ENCODE data around the gene FAM114A2.

Gene FAM114A2

DNA sequence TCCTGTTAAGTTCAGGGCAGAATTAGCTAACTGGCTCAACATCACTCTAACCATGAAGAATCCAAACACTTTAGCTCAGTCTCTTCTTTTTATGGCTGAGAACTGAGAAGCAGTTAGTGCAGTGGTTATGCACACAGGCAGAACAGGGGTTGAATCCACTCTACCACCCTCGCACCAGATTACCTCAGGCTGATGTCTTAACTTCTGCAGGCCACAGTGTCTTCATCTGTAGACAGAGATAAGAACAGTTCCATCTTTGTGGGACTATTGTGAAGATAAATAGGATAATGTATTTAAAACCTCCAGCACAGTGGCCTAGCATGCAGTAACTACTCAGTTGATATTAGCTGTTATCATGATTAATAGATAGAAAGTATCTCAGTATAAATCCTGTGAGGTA, 54.8 kb downstream of the FAM114A2 start:
- no peak for DNase-seq (ENCODE audit: low spot score)

- DNase-seq (ENCODE audit: low spot score): no peak
Observed at GRCh38 chr5:153981905-153982605, 56.7 kb downstream of the FAM114A2 start.

DNA sequence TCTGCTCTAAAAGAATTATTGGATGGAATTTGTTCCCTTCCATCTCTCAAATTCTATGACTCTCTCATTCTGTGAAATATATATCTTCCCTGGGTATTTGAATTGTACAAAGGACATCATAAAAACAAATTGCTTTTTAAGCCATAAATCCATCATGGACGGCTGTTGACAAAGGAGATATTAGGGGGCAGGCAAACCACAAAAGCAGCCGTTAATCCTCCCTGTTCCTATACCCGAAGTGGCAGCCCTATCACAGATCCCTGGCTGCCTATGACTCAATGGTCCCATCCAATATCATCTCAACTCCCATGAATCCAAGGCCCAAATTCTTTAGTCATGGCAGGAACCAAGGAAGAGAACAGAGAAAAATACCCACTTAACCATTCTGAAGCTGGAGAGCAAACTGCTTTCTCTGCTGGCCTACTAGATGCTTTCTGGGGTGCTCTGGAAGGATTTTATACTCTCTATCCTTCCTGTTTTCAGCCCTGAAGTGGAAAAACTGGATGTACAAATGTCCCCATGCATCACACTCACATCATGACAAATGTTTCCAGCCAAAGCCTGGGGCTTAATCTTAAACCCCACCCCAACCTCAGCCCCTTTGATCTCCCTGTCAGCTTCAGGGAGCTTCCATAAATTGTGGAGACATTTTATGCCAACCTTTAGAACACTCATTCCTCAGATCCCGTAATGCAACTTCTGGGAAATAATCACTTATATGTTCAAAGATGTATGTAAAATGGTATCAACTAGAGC, 59.5 kb downstream of the FAM114A2 start:
- no peak for DNase-seq (ENCODE audit: low spot score)

DNA sequence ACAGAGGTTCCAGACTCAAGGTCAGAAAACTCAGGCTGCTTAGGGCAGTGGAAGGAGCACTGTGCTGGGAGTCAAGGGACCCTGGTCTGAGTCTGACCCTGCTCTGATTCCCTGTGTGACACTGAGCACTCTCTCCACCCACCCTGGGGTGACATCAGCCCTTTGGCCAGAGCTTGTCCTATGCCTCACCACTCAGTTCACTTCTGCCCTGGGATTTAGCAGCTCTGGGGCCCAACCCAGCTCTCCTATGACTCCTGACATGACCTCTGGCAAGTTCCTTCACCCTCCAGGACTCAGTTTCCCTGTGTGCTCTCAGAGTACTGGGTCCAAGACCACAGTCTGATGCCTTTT, 63.9 kb downstream of the FAM114A2 start:
- DNase-seq (ENCODE audit: low spot score): no peak

DNA sequence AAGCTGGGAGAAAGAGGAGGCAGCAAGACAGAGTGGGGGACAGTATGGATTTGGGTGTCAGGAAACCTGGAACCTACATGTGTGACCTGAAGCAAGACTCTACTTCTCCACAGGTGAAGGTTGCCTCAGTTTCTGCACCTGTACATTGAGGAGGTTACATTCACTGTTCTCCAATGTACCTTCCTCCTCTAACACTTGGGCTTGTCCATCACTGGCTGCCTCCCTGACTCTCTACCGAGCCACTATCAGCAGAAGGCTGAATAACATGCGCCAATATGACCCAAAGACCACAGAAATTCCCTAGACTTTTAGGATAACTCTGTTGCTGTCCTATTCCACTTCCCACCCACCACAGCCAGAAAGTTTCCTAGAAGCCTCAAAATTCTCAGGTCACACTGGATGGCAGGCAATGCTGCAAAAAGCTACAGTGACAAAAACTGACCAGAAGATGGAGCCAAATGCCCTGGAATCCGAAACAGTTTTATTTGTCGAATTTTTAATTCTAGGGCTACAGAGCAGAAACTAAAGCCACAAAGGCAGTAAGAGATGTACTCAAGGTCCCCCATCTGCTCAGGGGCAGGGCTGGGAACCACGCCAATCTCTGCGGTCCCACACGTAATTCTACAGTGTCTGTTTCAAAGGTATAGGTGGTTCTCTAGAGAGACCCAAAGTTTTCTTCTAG, 64.4 kb downstream of the FAM114A2 start:
- peak; percentile 55 for DNase-seq (ENCODE audit: low spot score)

DNA sequence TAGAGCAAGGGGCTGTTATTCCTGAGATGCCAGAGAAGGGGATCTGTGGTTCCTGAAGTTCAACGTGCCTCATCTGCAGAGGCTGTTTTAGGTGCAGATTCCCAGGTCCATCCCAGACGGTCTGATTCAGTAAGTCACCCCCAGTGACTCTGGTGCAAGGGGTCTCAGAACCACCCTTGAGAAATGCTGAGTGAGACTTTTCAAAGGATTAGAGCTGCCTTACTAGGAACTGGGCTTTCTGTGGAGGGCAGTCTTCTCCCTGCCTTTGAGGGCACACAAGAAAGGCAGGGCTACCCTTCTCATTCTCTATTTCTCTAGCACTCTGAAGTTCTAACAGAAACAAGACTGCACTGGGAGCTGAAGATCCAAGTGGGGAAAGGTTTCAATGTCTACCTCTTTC, 66.5 kb downstream of the FAM114A2 start:
- DNase-seq (ENCODE audit: low spot score): no peak

DNA sequence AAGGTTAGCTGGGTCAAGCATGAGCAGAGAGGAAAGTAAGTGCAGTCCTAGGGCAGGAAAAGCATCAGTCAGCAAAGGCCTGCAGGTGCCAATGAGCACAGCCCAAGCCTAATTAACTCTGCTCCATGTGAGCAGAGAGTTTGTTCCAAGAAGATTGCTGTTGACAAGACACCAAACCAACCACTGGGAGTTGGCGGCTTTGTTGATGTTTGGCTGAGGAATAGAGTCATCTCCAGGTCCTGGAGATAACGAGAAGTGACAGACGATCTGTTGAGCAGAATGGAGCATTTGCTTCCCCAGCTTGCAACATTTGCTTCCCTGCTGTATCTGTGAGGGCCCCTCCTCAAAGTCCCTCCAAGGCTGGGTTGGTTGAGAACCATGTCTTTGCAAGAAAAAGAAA, 68.2 kb downstream of the FAM114A2 start:
- DNase-seq (ENCODE audit: low spot score): no peak

DNA sequence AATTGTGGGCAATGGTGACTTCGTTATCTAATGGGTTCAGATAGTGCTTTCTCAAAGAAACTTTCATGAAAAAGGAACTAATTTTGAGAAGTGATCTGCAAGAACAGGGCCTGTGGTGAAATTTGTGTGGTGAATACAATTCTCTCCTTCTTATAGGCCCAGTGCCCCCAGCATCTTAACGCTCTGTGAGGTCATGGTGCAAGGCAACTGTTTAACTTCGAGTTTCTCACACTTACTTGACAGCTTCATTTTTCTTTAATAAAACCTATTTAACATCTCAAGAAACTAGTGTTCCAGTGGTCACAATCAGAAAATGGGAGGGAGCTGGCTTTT, 69.2 kb downstream of the FAM114A2 start:
- no peak for DNase-seq (ENCODE audit: low spot score)

DNA sequence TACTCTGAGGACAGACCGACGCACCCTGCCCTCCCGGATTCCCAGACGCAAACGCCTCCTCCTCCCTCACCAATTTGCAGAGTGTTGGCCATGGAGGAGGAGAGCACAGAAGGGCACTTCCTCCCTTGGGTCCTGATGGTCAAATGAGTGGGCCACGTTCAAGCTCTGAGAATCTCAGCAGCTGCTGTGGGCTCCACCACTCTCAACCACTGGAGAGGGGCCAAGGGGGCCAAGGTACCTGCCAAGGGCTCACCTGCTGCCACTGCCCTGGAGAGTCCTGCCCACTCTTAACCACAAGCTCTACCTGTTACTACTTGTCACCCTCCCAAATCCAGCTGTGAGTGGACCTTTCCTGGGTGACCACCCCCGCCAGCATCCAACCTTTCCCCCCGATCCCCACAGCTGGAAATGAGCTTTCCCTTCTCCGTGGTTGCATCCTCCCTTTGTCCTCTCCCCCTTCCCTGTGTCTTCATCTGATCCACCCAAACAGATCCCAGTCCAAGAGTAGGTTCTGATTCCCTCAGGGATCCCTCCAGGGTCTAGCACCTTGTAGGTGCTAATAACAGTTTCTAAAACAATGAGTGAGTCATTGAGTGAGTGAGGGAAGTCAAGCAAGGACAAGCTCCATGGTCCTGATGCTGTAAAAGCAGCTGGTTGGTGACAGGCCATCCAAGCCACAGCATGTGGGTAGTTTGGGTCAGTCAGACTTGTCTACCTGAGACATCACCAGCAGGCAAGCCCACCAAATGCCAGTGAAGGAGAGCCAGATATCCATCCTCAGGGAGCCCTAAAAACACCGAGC, 69.7 kb downstream of the FAM114A2 start:
- DNase-seq (ENCODE audit: low spot score): no peak

DNA sequence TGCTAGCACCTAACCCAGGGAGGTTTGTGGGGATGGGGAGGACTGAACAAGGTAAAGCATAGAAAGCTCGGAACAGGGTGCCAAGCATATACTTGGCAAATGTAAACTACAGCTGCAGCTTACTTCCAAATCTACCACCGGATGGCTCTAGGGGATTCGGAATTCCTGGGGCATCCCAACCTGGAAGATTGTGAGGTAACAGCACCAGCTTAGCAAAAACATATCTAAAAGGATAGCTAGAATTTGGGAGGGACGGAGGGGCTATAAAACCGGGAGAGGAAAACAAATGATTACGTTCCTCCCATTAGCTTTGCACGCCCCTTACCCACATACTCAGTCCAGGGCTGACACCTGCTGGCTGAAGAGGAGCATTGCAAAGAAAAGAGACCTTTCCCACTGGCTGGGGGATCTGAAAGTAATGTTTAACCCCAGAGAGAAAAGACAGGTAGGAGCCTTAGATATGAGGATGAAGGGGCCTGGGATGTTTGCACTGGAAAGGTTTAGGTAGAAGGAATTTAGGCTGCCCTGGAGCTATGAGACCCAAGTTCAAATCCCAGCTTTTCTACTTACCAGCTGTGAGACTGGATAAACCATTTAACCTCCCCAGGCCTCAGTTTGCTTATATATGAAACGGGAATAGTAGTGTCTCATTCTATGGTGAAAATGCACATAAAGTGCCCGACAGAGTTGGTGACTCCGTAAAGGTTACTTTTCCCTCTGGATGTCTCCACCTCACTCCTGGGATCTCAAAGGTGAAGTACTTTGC, 73.6 kb downstream of the FAM114A2 start:
- DNase-seq (ENCODE audit: low spot score): peak; percentile 61

DNA sequence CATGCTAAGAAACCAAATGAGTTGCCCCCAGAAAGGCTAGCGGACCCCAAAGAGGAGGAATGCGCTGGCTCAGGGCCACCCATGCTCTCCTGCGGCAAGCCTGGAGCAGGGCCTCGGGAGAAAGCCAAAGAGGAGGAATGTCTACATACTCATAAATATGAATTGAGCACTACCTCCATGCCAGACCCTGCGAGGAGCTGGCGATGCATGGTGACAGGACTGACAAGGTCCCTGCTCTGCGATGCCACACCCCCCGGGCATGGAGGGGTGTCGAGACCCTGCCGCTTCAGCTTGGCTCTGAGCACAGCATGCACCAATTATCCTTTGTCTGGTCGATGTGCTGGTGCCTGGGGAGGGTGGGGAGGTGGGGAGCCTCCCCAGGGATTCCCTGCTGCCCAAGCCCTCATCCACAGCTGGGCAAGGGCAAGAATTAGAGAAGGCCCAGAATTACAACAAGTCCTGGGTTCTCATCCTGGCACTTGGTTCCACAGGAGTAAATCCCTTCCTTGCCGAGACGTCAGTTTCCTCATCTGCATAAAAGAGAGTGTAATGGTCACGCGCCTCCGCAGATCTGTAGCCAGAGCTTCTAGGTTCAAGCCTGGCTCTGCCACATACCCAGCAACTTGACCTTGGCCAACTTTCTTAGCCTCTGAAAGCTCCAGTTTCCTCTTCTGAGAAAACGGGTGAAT, 74.4 kb downstream of the FAM114A2 start:
- no peak for DNase-seq (ENCODE audit: low spot score)

GRCh38 chr5:153960269-153961215, 78.2 kb downstream of the FAM114A2 start:
- DNase-seq (ENCODE audit: low spot score): no peak

GRCh38 chr5:153959134-153959957, 79.4 kb downstream of the FAM114A2 start:
- DNase-seq (ENCODE audit: low spot score): no peak

DNA sequence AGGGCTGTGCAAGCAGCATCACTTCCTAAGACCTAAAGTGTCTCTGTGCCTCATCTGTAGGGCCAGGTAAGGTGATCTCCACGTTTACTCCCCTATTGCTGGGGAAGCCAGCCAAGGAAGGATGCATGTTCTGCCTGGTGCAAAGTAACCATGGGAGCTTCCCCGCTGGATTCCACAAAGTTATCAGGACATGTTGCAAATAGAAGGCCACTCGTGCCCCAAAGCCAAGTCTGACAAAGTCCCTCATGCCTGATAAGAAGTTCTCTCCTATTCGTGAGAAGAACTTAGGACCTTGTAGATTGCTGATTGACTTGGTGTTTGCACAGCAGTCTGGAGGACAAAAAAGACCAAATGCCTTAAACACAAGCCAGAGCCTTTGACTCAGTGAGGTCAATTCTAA, 81.5 kb downstream of the FAM114A2 start:
- DNase-seq (ENCODE audit: low spot score): no peak

DNA sequence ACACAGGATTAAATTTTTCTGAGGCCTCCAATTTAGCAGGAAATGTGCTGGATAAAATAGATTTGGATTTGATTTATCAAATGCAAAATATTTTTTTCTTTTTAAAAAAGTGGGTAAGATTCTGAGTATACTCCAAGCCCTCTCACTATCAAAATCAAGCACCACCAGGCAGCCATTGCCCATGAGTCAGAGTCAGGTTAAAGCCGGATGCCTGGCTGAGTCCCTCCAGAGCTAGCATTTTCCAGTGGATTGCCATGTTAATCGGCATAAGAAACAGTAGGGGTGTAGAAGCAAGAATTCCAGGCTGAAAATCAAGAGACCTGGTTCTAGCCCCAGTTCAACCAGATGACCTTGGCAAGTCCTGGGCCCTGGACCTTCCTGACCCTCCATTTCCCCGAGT, 85.3 kb downstream of the FAM114A2 start:
- no peak for DNase-seq (ENCODE audit: low spot score)

DNA sequence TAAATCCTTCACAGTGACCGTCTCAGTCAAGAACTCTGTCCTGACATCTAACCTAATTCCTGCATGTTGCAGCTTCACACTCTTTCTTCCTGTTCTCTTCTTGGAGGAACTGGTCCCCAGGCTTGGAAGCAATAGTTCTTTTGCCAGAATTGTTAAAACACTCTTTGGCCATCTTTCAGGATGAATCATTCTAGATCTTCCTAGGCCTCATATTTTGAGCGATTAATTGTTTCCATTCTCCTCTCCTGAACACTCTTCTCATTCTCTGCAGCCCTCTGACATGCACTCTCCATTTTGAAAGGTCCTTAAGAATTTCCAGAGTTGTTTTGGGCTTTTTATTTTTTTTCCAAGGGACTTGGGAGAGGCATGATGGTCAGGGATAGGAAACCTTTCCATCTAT, 85.8 kb downstream of the FAM114A2 start:
- no peak for DNase-seq (ENCODE audit: low spot score)

DNA sequence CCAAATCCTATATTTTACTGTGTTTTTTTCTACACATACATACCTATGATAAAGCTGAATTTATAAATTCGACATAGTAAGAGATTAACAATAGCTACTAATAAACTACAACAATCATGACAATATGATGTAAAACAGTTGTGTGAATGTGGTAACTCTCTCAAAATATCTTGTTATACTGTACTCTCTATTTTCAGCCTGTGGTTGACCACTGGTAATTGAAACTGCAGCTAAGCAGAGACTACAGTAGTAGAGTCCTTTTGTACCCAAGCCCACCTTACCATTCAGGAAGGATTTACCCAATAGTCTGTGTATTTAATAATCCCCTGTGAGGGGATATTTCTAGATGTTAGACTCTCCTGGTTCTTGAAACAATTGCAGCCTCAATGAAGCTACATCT, 86.7 kb downstream of the FAM114A2 start:
- no peak for DNase-seq (ENCODE audit: low spot score)

DNA sequence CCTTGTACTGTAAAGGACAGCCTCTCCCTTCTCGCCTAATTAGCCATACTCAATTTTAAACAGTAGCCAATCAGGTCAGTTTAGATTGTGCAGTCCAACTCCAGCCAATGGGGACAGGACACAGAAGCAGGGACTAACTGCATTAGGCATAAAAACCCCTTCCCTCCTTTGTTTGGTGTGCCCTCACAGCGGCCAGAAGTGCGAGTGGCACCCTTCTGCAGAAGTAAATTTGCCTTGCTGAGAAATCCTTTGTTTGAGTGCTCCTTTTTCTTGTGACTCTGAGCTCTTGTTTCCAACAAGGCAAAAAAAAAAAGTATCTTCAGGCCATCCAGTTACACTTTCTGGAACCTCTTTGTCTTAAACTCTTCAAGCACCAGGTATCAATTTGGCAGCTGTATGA, 97.4 kb downstream of the FAM114A2 start:
- DNase-seq (ENCODE audit: low spot score): no peak

Data from kidney capillary endothelial cell (primary cell).